ENCODE data around the gene WWOX. TPM values are rescaled to one million over a fixed set of nuclear protein-coding genes. Genes with fewer than 3 reads are reported as not detected.
"Not testable (repeated sequence)": the region's sequence is repeated elsewhere in the genome, so short reads cannot be mapped to it uniquely, and the experiment has no call there.

Gene WWOX
- total RNA-seq, 1 donor from 2014 or later: 8.9 TPM

DNA sequence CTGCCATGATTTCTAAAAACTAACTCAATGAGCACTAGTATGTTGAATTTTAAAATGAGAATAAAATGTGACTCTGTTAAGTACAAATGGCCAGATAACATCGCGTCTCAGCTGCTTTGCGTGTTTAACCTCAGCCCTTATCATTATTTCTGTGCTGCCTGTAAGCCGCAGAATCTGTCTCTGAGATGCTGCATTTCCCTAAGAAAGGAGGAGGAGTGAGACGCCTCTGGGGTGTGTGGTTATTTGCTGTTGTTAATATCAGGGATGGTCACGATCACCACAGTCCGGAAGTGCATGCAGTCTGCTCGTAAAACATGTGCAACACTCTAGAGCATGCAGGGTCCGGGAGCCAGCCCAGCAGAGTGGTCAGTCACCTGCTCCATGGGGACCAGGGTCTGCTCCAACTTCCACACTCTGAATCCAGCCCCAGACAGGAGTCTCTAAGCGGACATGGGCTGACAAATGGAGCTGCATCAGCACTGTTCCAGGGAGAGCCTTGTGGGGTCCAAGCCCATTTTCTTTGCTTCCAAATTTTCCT lies 1158.6 kb downstream of the WWOX start:
- Histone ChIP-seq H3K4me1 (peaks cover 14% of the 10 kb centered on the region), H3K4me3 (no peak overlapping the region), H3K9me3 (replicated peaks) (no peaks in the 10 kb centered on the region), H3K36me3 (no peaks in the 10 kb centered on the region), H3K27ac (replicated peaks) (no peak overlapping the region), H3K27me3 (ENCODE audit: low read depth) (peaks cover 15% of the 10 kb centered on the region)
- intact Hi-C loops (cut with micrococcal nuclease): no loop called here
- no peak for DNase-seq
- TF ChIP-seq, protein P1, sequence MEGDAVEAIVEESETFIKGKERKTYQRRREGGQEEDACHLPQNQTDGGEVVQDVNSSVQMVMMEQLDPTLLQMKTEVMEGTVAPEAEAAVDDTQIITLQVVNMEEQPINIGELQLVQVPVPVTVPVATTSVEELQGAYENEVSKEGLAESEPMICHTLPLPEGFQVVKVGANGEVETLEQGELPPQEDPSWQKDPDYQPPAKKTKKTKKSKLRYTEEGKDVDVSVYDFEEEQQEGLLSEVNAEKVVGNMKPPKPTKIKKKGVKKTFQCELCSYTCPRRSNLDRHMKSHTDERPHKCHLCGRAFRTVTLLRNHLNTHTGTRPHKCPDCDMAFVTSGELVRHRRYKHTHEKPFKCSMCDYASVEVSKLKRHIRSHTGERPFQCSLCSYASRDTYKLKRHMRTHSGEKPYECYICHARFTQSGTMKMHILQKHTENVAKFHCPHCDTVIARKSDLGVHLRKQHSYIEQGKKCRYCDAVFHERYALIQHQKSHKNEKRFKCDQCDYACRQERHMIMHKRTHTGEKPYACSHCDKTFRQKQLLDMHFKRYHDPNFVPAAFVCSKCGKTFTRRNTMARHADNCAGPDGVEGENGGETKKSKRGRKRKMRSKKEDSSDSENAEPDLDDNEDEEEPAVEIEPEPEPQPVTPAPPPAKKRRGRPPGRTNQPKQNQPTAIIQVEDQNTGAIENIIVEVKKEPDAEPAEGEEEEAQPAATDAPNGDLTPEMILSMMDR (IDR thresholded peaks at IDR 0.05; ENCODE audit: borderline replicate concordance): no peak

DNA sequence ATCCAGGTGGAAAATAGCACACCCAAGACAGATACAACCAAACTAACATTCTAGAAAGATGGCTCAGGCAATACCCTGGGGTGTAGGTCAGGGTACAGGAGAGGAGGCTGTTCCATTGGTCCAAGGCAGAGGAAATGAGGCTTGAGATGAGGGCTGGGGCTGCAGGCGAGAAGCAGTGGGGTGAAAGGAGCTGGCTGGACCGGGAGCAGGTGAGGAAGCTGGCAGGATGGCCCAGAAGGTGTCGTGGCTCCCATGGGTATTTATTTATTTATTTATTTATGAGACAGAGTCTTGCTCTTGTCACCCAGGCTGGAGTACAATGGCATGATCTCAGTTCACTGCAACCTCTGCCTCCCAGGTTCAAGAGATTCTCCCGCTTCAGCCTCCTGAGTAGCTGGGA lies 1161.4 kb downstream of the WWOX start:
- H3K36me3 ChIP-seq; H3K27ac ChIP-seq (replicated peaks); DNase-seq; intact Hi-C loops (cut with micrococcal nuclease); H3K4me3 ChIP-seq; H3K9me3 ChIP-seq (replicated peaks): not testable (repeated sequence)
- Histone ChIP-seq H3K27me3 (ENCODE audit: low read depth) (peaks cover 22% of the 10 kb centered on the region), H3K4me1 (peaks cover 14% of the 10 kb centered on the region)

DNA sequence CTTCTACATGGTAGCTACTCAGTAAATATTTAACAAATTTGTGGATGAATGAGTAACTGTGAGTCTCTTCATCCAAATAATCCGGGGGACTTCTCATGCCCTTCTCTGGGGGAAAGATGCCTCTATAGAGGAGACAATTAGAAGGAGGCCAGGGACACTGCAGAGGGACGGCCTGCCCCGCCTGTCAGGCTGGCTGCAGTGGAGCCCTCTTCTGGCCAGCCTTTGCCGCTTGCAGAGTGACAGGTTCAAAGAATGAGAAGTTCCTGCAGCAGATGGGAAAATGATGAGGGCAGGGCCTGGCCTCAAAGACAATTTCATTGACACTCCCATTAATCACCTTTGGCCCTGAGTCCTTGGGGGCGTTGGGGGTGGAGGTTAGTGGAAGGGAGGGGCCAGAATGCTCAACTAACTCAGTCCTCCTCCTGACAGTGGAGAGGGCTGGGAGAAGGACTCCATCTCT lies 1162.1 kb downstream of the WWOX start:
- peak; percentile 57 for DNase-seq
- intact Hi-C loops (cut with micrococcal nuclease): no loop called here
- H3K4me1 ChIP-seq: peaks cover 14% of the 10 kb centered on the region

GRCh38 chr16:79261944-79262552 lies 1162.6 kb downstream of the WWOX start:
- DNase-seq: no peak

More for the DNA sequence above, 1162.1 kb downstream of the WWOX start:
- H3K9me3 ChIP-seq (replicated peaks): no peaks in the 10 kb centered on the region
- H3K36me3 ChIP-seq: no peaks in the 10 kb centered on the region
- H3K4me3 ChIP-seq: no peak overlapping the region
- TF ChIP-seq, protein P1 (IDR thresholded peaks at IDR 0.05; ENCODE audit: borderline replicate concordance): peak; percentile 65
- H3K27me3 ChIP-seq (ENCODE audit: low read depth): peaks cover 28% of the 10 kb centered on the region
- peak overlapping the region; percentile 79 for H3K27ac ChIP-seq (replicated peaks)

More at GRCh38 chr16:79261944-79262552, 1162.6 kb downstream of the WWOX start:
- Histone ChIP-seq H3K27ac (replicated peaks) (peak overlapping the region; percentile 79), H3K27me3 (ENCODE audit: low read depth) (peaks cover 26% of the 10 kb centered on the region), H3K4me1 (peaks cover 14% of the 10 kb centered on the region), H3K36me3 (no peaks in the 10 kb centered on the region), H3K9me3 (replicated peaks) (no peaks in the 10 kb centered on the region), H3K4me3 (no peak overlapping the region)
- TF ChIP-seq, protein P1 (IDR thresholded peaks at IDR 0.05; ENCODE audit: borderline replicate concordance): no peak
- intact Hi-C loops (cut with micrococcal nuclease): no loop called here

Other genes with a start within 250 kb of the WWOX start
- not detected for gene CLEC3A, start 77.1 kb upstream of the WWOX start, total RNA-seq

All from left ventricle myocardium inferior (tissue), 1 donor.